Measurements from ENCODE around the gene STIM2.

The STIM2 gene

GRCh38 chr4:26991057-26991456, 130.4 kb downstream of the STIM2 start:
- no peak overlapping the region for H2AFZ ChIP-seq (ENCODE audit: low read depth, low read length)
- H2BK12ac ChIP-seq (ENCODE audit: low read length in 2 of 2): no peak overlapping the region
- H2AK5ac ChIP-seq (ENCODE audit: low read length, severe bottlenecking): no peak overlapping the region
- no peak overlapping the region for H2BK15ac ChIP-seq (ENCODE audit: low read depth, poor library complexity, severe bottlenecking)
- DNase-seq: no peak
- H3K23ac ChIP-seq (ENCODE audit: low read length in 2 of 2): no peak overlapping the region
- H3K4ac ChIP-seq (ENCODE audit: low read depth in 1 of 2, low read length in 2 of 2): no peak overlapping the region
- no peaks in the 10 kb centered on the region for H3K9me3 ChIP-seq (ENCODE audit: control insufficient read depth, low read length)
- no peak overlapping the region for H3K14ac ChIP-seq (ENCODE audit: low read length in 2 of 2)
- no peak overlapping the region for H3K18ac ChIP-seq (ENCODE audit: low read depth in 1 of 2, low read length in 2 of 2)
- 93% methylated on average over 2 of the region's 3 CpGs for WGBS
- H2BK5ac ChIP-seq (ENCODE audit: low read depth, low read length, poor library complexity, severe bottlenecking): no peak overlapping the region
- H3K9ac ChIP-seq (ENCODE audit: low read length): no peak overlapping the region
- no peak overlapping the region for H4K91ac ChIP-seq (ENCODE audit: low read length)
- no peak overlapping the region for H3K4me3 ChIP-seq (ENCODE audit: insufficient read depth in 1 of 2, low read depth in 1 of 2, low read length in 2 of 2)
- no peaks in the 10 kb centered on the region for H3K27me3 ChIP-seq (ENCODE audit: control insufficient read depth in 1 of 2, insufficient read depth in 1 of 2, low read length in 2 of 2)
- no peaks in the 10 kb centered on the region for H3K4me1 ChIP-seq (ENCODE audit: control insufficient read depth, insufficient read depth, low read depth, low read length)
- no peak overlapping the region for H3K4me2 ChIP-seq (ENCODE audit: low read length, poor library complexity, severe bottlenecking)
- no peak overlapping the region for H2BK120ac ChIP-seq (ENCODE audit: low read depth, low read length)
- peaks cover 0 to 4% of the 10 kb centered on the region in 2 experiments for H3K36me3 ChIP-seq (ENCODE audit: control insufficient read depth in 1 of 2, insufficient read depth in 2 of 2, low read depth in 1 of 2, low read length in 2 of 2)
- peaks cover 4% of the 10 kb centered on the region for H3K79me1 ChIP-seq (replicated peaks; ENCODE audit: low read length, poor library complexity, severe bottlenecking)
- no peak overlapping the region for H4K8ac ChIP-seq (ENCODE audit: low read length)
- no peak overlapping the region for H3K27ac ChIP-seq (ENCODE audit: low read length, poor library complexity, severe bottlenecking)

DNA sequence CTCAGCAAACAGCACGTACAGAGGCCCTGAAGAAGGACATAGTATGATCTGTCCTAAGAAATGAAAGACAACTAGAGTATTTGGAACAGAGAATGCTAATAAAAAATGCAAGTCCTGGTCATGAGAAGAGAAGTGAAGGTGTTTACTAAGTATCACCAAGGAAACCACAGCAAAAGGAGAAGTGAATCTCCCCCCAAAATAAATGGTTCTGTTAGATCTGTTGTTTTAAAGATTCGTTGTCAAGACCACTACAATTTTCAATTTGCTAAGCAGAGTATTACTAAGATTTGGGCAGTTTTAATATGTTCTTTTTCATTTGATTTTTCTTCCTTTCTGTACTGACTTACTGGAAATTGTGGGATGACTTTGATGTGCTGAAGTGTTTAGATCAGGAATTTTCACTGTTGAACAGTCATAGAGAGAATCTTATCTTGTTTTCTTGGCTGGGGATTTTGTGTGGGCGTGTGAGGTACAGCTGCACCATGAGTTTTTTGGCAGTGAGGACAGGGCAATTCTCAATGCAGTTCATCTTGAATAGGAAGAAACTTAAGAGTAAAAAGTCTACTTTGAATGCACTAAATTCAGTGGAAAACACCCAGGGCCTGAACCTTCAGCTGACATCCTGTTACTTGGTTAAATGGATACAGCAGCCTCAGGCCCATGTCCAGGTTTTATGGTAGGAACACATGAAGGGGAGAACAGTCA, 132.2 kb downstream of the STIM2 start:
- Histone ChIP-seq H4K8ac (ENCODE audit: low read length) (no peak overlapping the region), H2AFZ (ENCODE audit: low read depth, low read length) (no peak overlapping the region), H3K36me3 (ENCODE audit: control insufficient read depth in 1 of 2, insufficient read depth in 2 of 2, low read depth in 1 of 2, low read length in 2 of 2) (peaks cover 0 to 14% of the 10 kb centered on the region in 2 experiments), H2BK15ac (ENCODE audit: low read depth, poor library complexity, severe bottlenecking) (no peak overlapping the region), H3K23ac (ENCODE audit: low read length in 2 of 2) (no peak overlapping the region), H3K79me1 (replicated peaks; ENCODE audit: low read length, poor library complexity, severe bottlenecking) (no peaks in the 10 kb centered on the region), H3K9ac (ENCODE audit: low read length) (peak overlapping the region; percentile 61), H2BK5ac (ENCODE audit: low read depth, low read length, poor library complexity, severe bottlenecking) (no peak overlapping the region), H3K14ac (ENCODE audit: low read length in 2 of 2) (no peak overlapping the region), H3K4me2 (ENCODE audit: low read length, poor library complexity, severe bottlenecking) (no peak overlapping the region), H4K91ac (ENCODE audit: low read length) (no peak overlapping the region), H3K27me3 (ENCODE audit: control insufficient read depth in 1 of 2, insufficient read depth in 1 of 2, low read length in 2 of 2) (no peaks in the 10 kb centered on the region), H3K4me3 (ENCODE audit: insufficient read depth in 1 of 2, low read depth in 1 of 2, low read length in 2 of 2) (no peak overlapping the region), H2BK12ac (ENCODE audit: low read length in 2 of 2) (no peak overlapping the region), H2BK120ac (ENCODE audit: low read depth, low read length) (no peak overlapping the region), H3K4ac (ENCODE audit: low read depth in 1 of 2, low read length in 2 of 2) (no peak overlapping the region), H3K4me1 (ENCODE audit: control insufficient read depth, insufficient read depth, low read depth, low read length) (no peaks in the 10 kb centered on the region), H3K9me3 (ENCODE audit: control insufficient read depth, low read length) (no peaks in the 10 kb centered on the region), H3K27ac (ENCODE audit: low read length, poor library complexity, severe bottlenecking) (no peak overlapping the region), H3K18ac (ENCODE audit: low read depth in 1 of 2, low read length in 2 of 2) (peak overlapping the region in 1 of 2 experiments; percentile 33), H2AK5ac (ENCODE audit: low read length, severe bottlenecking) (no peak overlapping the region)
- 88% methylated on average over 2 of the region's 3 CpGs for WGBS
- DNase-seq: no peak

GRCh38 chr4:26993539-26993938, 132.9 kb downstream of the STIM2 start:
- H3K18ac ChIP-seq (ENCODE audit: low read depth in 1 of 2, low read length in 2 of 2): no peak overlapping the region

DNA sequence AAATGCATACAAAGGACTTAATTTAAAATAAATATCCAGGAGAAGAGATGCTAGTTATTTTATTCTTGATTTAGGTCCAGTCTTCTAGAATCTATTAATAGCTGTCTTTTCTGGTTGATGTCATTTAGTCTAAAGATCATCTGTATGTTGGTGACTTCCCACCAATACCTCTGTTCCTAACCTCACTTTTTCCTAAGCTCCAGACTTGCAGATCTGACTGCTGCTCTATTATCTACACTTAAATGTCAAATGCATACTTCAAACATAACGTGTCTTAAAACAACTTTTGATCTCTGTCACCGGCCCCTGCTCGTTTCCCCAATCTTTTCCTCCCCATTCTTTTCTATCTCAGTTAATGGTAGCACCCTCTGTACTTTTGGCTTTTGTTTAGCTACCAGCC, 133.3 kb downstream of the STIM2 start:
- no peaks in the 10 kb centered on the region for H3K79me1 ChIP-seq (replicated peaks; ENCODE audit: low read length, poor library complexity, severe bottlenecking)
- no peak overlapping the region for H3K4me3 ChIP-seq (ENCODE audit: insufficient read depth in 1 of 2, low read depth in 1 of 2, low read length in 2 of 2)
- H4K8ac ChIP-seq (ENCODE audit: low read length): no peak overlapping the region
- no peak overlapping the region for H3K4ac ChIP-seq (ENCODE audit: low read depth in 1 of 2, low read length in 2 of 2)
- H3K14ac ChIP-seq (ENCODE audit: low read length in 2 of 2): no peak overlapping the region
- no peak overlapping the region for H3K18ac ChIP-seq (ENCODE audit: low read depth in 1 of 2, low read length in 2 of 2)
- H3K23ac ChIP-seq (ENCODE audit: low read length in 2 of 2): no peak overlapping the region
- H2BK12ac ChIP-seq (ENCODE audit: low read length in 2 of 2): no peak overlapping the region
- no peak overlapping the region for H2BK15ac ChIP-seq (ENCODE audit: low read depth, poor library complexity, severe bottlenecking)
- no peak overlapping the region for H2BK120ac ChIP-seq (ENCODE audit: low read depth, low read length)
- no peak overlapping the region for H3K4me2 ChIP-seq (ENCODE audit: low read length, poor library complexity, severe bottlenecking)
- no peak overlapping the region for H2AK5ac ChIP-seq (ENCODE audit: low read length, severe bottlenecking)
- no peaks in the 10 kb centered on the region for H3K9me3 ChIP-seq (ENCODE audit: control insufficient read depth, low read length)
- DNase-seq: no peak
- H3K36me3 ChIP-seq (ENCODE audit: control insufficient read depth in 1 of 2, insufficient read depth in 2 of 2, low read depth in 1 of 2, low read length in 2 of 2): peaks cover 0 to 14% of the 10 kb centered on the region in 2 experiments
- no peak overlapping the region for H2BK5ac ChIP-seq (ENCODE audit: low read depth, low read length, poor library complexity, severe bottlenecking)
- no peaks in the 10 kb centered on the region for H3K4me1 ChIP-seq (ENCODE audit: control insufficient read depth, insufficient read depth, low read depth, low read length)
- H3K27ac ChIP-seq (ENCODE audit: low read length, poor library complexity, severe bottlenecking): no peak overlapping the region
- H3K27me3 ChIP-seq (ENCODE audit: control insufficient read depth in 1 of 2, insufficient read depth in 1 of 2, low read length in 2 of 2): no peaks in the 10 kb centered on the region
- no peak overlapping the region for H4K91ac ChIP-seq (ENCODE audit: low read length)
- 92% methylated on average over 3 of the region's 3 CpGs for WGBS
- H3K9ac ChIP-seq (ENCODE audit: low read length): no peak overlapping the region
- H2AFZ ChIP-seq (ENCODE audit: low read depth, low read length): no peak overlapping the region

More at GRCh38 chr4:26993539-26993938, 132.9 kb downstream of the STIM2 start:
- no peak overlapping the region for H3K14ac ChIP-seq (ENCODE audit: low read length in 2 of 2)
- no peak overlapping the region for H2AK5ac ChIP-seq (ENCODE audit: low read length, severe bottlenecking)
- H2BK15ac ChIP-seq (ENCODE audit: low read depth, poor library complexity, severe bottlenecking): no peak overlapping the region
- H3K27me3 ChIP-seq (ENCODE audit: control insufficient read depth in 1 of 2, insufficient read depth in 1 of 2, low read length in 2 of 2): no peaks in the 10 kb centered on the region
- H3K36me3 ChIP-seq (ENCODE audit: control insufficient read depth in 1 of 2, insufficient read depth in 2 of 2, low read depth in 1 of 2, low read length in 2 of 2): peaks cover 0 to 14% of the 10 kb centered on the region in 2 experiments
- no peaks in the 10 kb centered on the region for H3K4me1 ChIP-seq (ENCODE audit: control insufficient read depth, insufficient read depth, low read depth, low read length)
- H3K79me1 ChIP-seq (replicated peaks; ENCODE audit: low read length, poor library complexity, severe bottlenecking): no peaks in the 10 kb centered on the region
- H3K27ac ChIP-seq (ENCODE audit: low read length, poor library complexity, severe bottlenecking): no peak overlapping the region
- no peak overlapping the region for H2BK120ac ChIP-seq (ENCODE audit: low read depth, low read length)
- H2BK12ac ChIP-seq (ENCODE audit: low read length in 2 of 2): no peak overlapping the region
- H3K9ac ChIP-seq (ENCODE audit: low read length): no peak overlapping the region
- no peak overlapping the region for H4K91ac ChIP-seq (ENCODE audit: low read length)
- no peak overlapping the region for H2BK5ac ChIP-seq (ENCODE audit: low read depth, low read length, poor library complexity, severe bottlenecking)
- 92% methylated on average over 1 of the region's 3 CpGs for WGBS
- H3K9me3 ChIP-seq (ENCODE audit: control insufficient read depth, low read length): no peaks in the 10 kb centered on the region
- no peak overlapping the region for H2AFZ ChIP-seq (ENCODE audit: low read depth, low read length)
- no peak overlapping the region for H3K4ac ChIP-seq (ENCODE audit: low read depth in 1 of 2, low read length in 2 of 2)
- no peak overlapping the region for H3K4me2 ChIP-seq (ENCODE audit: low read length, poor library complexity, severe bottlenecking)
- no peak overlapping the region for H3K4me3 ChIP-seq (ENCODE audit: insufficient read depth in 1 of 2, low read depth in 1 of 2, low read length in 2 of 2)
- no peak overlapping the region for H4K8ac ChIP-seq (ENCODE audit: low read length)
- no peak overlapping the region for H3K23ac ChIP-seq (ENCODE audit: low read length in 2 of 2)
- no peak for DNase-seq

Data from mesenchymal stem cell (in vitro differentiated cells and primary cell).